Germinal center (tissue), 1 donor: Measurements from ENCODE around the gene SH2D2A.
"Not testable (repeated sequence)": the region's sequence is repeated elsewhere in the genome, so short reads cannot be mapped to it uniquely, and the experiment has no call there.

Experiments used
- DNase-seq: peaks from one replicate; pipeline ENCODE4 v3.0.0; 2012; ENCODE audit warnings: mixed read lengths, low spot score

SH2D2A gene

GRCh38 chr1:156768610-156769295, 47.9 kb downstream of the SH2D2A start:
- DNase-seq: no peak

- DNase-seq: no peak
Measured at GRCh38 chr1:156767879-156768604, 48.6 kb downstream of the SH2D2A start.

- peak; percentile 90 for DNase-seq
Measured at GRCh38 chr1:156767101-156767878, 49.4 kb downstream of the SH2D2A start, which contains the start of gene PRCC. Gene PRCC (plus strand): TSS chr1:156767535. CDS start chr1:156767772, 237 bp downstream.

GRCh38 chr1:156766298-156767100, 50.1 kb downstream of the SH2D2A start:
- DNase-seq: peak; percentile 49

GRCh38 chr1:156765666-156766065, 51.0 kb downstream of the SH2D2A start:
- no peak for DNase-seq

DNA sequence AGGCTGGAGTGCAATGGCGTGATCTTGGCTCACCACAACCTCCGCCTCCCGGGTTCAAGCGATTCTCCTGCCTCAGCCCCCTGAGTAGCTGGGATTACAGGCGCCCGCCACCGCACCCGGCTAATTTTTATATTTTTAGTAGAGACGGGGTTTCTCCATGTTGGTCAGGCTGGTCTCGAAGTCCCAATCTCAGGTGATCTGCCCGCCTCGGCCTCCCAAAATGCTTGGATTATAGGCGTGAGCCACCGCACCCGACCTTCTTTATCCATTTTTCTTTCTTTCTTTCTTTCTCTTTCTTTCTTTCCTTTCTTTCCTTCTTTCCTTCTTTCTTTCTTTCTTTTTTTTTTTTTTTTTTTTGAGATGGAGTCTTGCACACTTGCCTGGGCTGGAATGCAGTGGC, 51.5 kb downstream of the SH2D2A start:
- not testable (repeated sequence) for DNase-seq

GRCh38 chr1:156760796-156761104, 55.9 kb downstream of the SH2D2A start:
- no peak for DNase-seq

GRCh38 chr1:156760092-156760795, 56.4 kb downstream of the SH2D2A start:
- no peak for DNase-seq

- DNase-seq: not testable (repeated sequence)
Measured at GRCh38 chr1:156757572-156758253, 58.9 kb downstream of the SH2D2A start.

- no peak for DNase-seq
Measured at GRCh38 chr1:156756355-156756754, 60.3 kb downstream of the SH2D2A start.
